ENCODE measurements around the gene FCMR.
A peak's percentile ranks its signal among the peaks of the same experiment; 100 is the strongest.

FCMR gene

GRCh38 chr1:206905295-206906164 lies 16.2 kb downstream of the FCMR start:
- Mint-ChIP-seq H3K9me3 (no peaks in the 10 kb centered on the region), H3K36me3 (ENCODE audit: low read depth) (peaks cover 78% of the 10 kb centered on the region), H3K4me3 (peak overlapping the region; percentile 14), H3K4me1 (ENCODE audit: low read depth) (peaks cover 89% of the 10 kb centered on the region), H3K27me3 (no peaks in the 10 kb centered on the region), H3K27ac (peak overlapping the region; percentile 97)
- DNase-seq, result peak; percentile 70

GRCh38 chr1:206904423-206905142 lies 17.2 kb downstream of the FCMR start:
- H3K4me1 Mint-ChIP-seq (ENCODE audit: low read depth), result peaks cover 91% of the 10 kb centered on the region
- peak overlapping the region; percentile 97 for H3K27ac Mint-ChIP-seq
- DNase-seq, result no peak
- no peaks in the 10 kb centered on the region for H3K9me3 Mint-ChIP-seq
- no peaks in the 10 kb centered on the region for H3K27me3 Mint-ChIP-seq
- H3K36me3 Mint-ChIP-seq (ENCODE audit: low read depth), result peaks cover 82% of the 10 kb centered on the region
- no peak overlapping the region for H3K4me3 Mint-ChIP-seq

- DNase-seq, result no peak
- H3K4me1 Mint-ChIP-seq (ENCODE audit: low read depth), result peaks cover 91% of the 10 kb centered on the region
- H3K27ac Mint-ChIP-seq, result peak overlapping the region; percentile 50
These were observed 18.1 kb downstream of the FCMR start for GRCh38 chr1:206903687-206904086.

GRCh38 chr1:206902702-206903101 lies 19.0 kb downstream of the FCMR start:
- Mint-ChIP-seq H3K27me3 (no peaks in the 10 kb centered on the region), H3K4me3 (no peak overlapping the region), H3K9me3 (no peaks in the 10 kb centered on the region), H3K27ac (peak overlapping the region; percentile 66), H3K4me1 (ENCODE audit: low read depth) (peaks cover 90% of the 10 kb centered on the region), H3K36me3 (ENCODE audit: low read depth) (peaks cover 71% of the 10 kb centered on the region)
- no peak for DNase-seq

More at GRCh38 chr1:206903687-206904086, 18.1 kb downstream of the FCMR start:
- H3K36me3 Mint-ChIP-seq (ENCODE audit: low read depth), result peaks cover 80% of the 10 kb centered on the region
- no peak overlapping the region for H3K4me3 Mint-ChIP-seq
- H3K27me3 Mint-ChIP-seq, result no peaks in the 10 kb centered on the region
- no peaks in the 10 kb centered on the region for H3K9me3 Mint-ChIP-seq

GRCh38 chr1:206901944-206902343 lies 19.8 kb downstream of the FCMR start:
- H3K27ac Mint-ChIP-seq, result no peak overlapping the region
- DNase-seq, result no peak
- no peaks in the 10 kb centered on the region for H3K9me3 Mint-ChIP-seq
- peaks cover 90% of the 10 kb centered on the region for H3K4me1 Mint-ChIP-seq (ENCODE audit: low read depth)
- no peaks in the 10 kb centered on the region for H3K27me3 Mint-ChIP-seq
- no peak overlapping the region for H3K4me3 Mint-ChIP-seq
- H3K36me3 Mint-ChIP-seq (ENCODE audit: low read depth), result peaks cover 65% of the 10 kb centered on the region

- peak overlapping the region; percentile 35 for H3K27ac Mint-ChIP-seq
These were observed 21.6 kb downstream of the FCMR start for GRCh38 chr1:206900149-206900548.

GRCh38 chr1:206899717-206900116 lies 22.0 kb downstream of the FCMR start:
- Mint-ChIP-seq H3K27me3 (no peaks in the 10 kb centered on the region), H3K4me1 (ENCODE audit: low read depth) (peaks cover 89% of the 10 kb centered on the region), H3K27ac (peak overlapping the region; percentile 35)

More at GRCh38 chr1:206900149-206900548, 21.6 kb downstream of the FCMR start:
- Mint-ChIP-seq H3K9me3 (no peaks in the 10 kb centered on the region), H3K36me3 (ENCODE audit: low read depth) (peaks cover 53% of the 10 kb centered on the region), H3K4me3 (peak overlapping the region; percentile 25), H3K27me3 (no peaks in the 10 kb centered on the region), H3K4me1 (ENCODE audit: low read depth) (peaks cover 90% of the 10 kb centered on the region)
- no peak for DNase-seq

GRCh38 chr1:206898915-206899431 lies 22.8 kb downstream of the FCMR start:
- peak overlapping the region; percentile 73 for H3K4me3 Mint-ChIP-seq
- peak overlapping the region; percentile 92 for H3K27ac Mint-ChIP-seq
- H3K9me3 Mint-ChIP-seq, result no peaks in the 10 kb centered on the region
- H3K4me1 Mint-ChIP-seq (ENCODE audit: low read depth), result peaks cover 87% of the 10 kb centered on the region
- H3K36me3 Mint-ChIP-seq (ENCODE audit: low read depth), result peaks cover 41% of the 10 kb centered on the region
- H3K27me3 Mint-ChIP-seq, result no peaks in the 10 kb centered on the region
- no peak for DNase-seq

More at GRCh38 chr1:206899717-206900116, 22.0 kb downstream of the FCMR start:
- DNase-seq, result no peak
- no peaks in the 10 kb centered on the region for H3K9me3 Mint-ChIP-seq
- peak overlapping the region; percentile 25 for H3K4me3 Mint-ChIP-seq
- peaks cover 49% of the 10 kb centered on the region for H3K36me3 Mint-ChIP-seq (ENCODE audit: low read depth)

- H3K36me3 Mint-ChIP-seq (ENCODE audit: low read depth), result peaks cover 35% of the 10 kb centered on the region
- H3K9me3 Mint-ChIP-seq, result no peaks in the 10 kb centered on the region
- DNase-seq, result no peak
- peak overlapping the region; percentile 73 for H3K4me3 Mint-ChIP-seq
- H3K4me1 Mint-ChIP-seq (ENCODE audit: low read depth), result peaks cover 87% of the 10 kb centered on the region
- no peaks in the 10 kb centered on the region for H3K27me3 Mint-ChIP-seq
- peak overlapping the region; percentile 92 for H3K27ac Mint-ChIP-seq
These were observed 23.4 kb downstream of the FCMR start for GRCh38 chr1:206898089-206898914.

GRCh38 chr1:206897175-206897574 lies 24.6 kb downstream of the FCMR start, which contains the start of gene IL24:
TSS of gene IL24 (plus strand) at chr1:206897443. CDS start at chr1:206897833, 390 bp downstream.
- Mint-ChIP-seq H3K4me3 (peak within 1 kb of the TSS; percentile 73), H3K27ac (peak within 1 kb of the TSS; percentile 92), H3K27me3 (no peaks in the 10 kb centered on the region), H3K4me1 (ENCODE audit: low read depth) (peaks cover 87% of the 10 kb centered on the region), H3K36me3 (ENCODE audit: low read depth) (peaks cover 24% of the 10 kb centered on the region), H3K9me3 (no peaks in the 10 kb centered on the region)
- peak; percentile 68 for DNase-seq

- Mint-ChIP-seq H3K27ac (peak overlapping the region; percentile 92), H3K36me3 (ENCODE audit: low read depth) (peaks cover 15% of the 10 kb centered on the region), H3K27me3 (no peaks in the 10 kb centered on the region), H3K4me1 (ENCODE audit: low read depth) (peaks cover 86% of the 10 kb centered on the region), H3K9me3 (no peaks in the 10 kb centered on the region), H3K4me3 (no peak overlapping the region)
- no peak for DNase-seq
These were observed 25.5 kb downstream of the FCMR start for GRCh38 chr1:206896261-206896660.

- Mint-ChIP-seq H3K4me1 (ENCODE audit: low read depth) (peaks cover 86% of the 10 kb centered on the region), H3K36me3 (ENCODE audit: low read depth) (peaks cover 11% of the 10 kb centered on the region), H3K9me3 (no peaks in the 10 kb centered on the region), H3K27ac (no peak overlapping the region), H3K4me3 (no peak overlapping the region), H3K27me3 (no peaks in the 10 kb centered on the region)
- no peak for DNase-seq
These were observed 25.9 kb downstream of the FCMR start for GRCh38 chr1:206895837-206896242.

- DNase-seq, result no peak
- Mint-ChIP-seq H3K36me3 (ENCODE audit: low read depth) (peaks cover 6% of the 10 kb centered on the region), H3K27me3 (no peaks in the 10 kb centered on the region), H3K4me1 (ENCODE audit: low read depth) (peaks cover 86% of the 10 kb centered on the region), H3K27ac (no peak overlapping the region), H3K9me3 (no peaks in the 10 kb centered on the region), H3K4me3 (no peak overlapping the region)
These were observed 26.4 kb downstream of the FCMR start for GRCh38 chr1:206895325-206895724.

GRCh38 chr1:206893380-206893779 lies 28.4 kb downstream of the FCMR start:
- Mint-ChIP-seq H3K9me3 (no peaks in the 10 kb centered on the region), H3K36me3 (ENCODE audit: low read depth) (no peaks in the 10 kb centered on the region), H3K27me3 (no peaks in the 10 kb centered on the region), H3K4me3 (no peak overlapping the region), H3K27ac (no peak overlapping the region), H3K4me1 (ENCODE audit: low read depth) (peaks cover 86% of the 10 kb centered on the region)
- no peak for DNase-seq
